ENCODE measurements around the gene GTPBP2. TPM values are rescaled to one million over a fixed set of nuclear protein-coding genes. Genes with fewer than 3 reads are reported as not detected.
A peak's percentile ranks its signal among the peaks of the same experiment; 100 is the strongest.
"Not testable (repeated sequence)": the region's sequence is repeated elsewhere in the genome, so short reads cannot be mapped to it uniquely, and the experiment has no call there.

Gene GTPBP2
- total RNA-seq, 1 experiment from 2014 or later: 57.3 TPM

GRCh38 chr6:43669050-43669921 lies 40.2 kb upstream of the GTPBP2 start:
- no peaks in the 10 kb centered on the region for H3K9me3 ChIP-seq (replicated peaks)
- H3K27ac ChIP-seq: no peak overlapping the region
- no peak overlapping the region for H3K4me3 ChIP-seq
- H3K36me3 ChIP-seq: peaks cover 34% of the 10 kb centered on the region
- H3K27me3 ChIP-seq (replicated peaks): no peaks in the 10 kb centered on the region
- peaks cover 7% of the 10 kb centered on the region for H3K4me1 ChIP-seq (replicated peaks)
- peak; percentile 22 to 56 for DNase-seq (ENCODE audit: low read depth in 1 of 2, low spot score in 2 of 2)

GRCh38 chr6:43668151-43669028 lies 39.3 kb upstream of the GTPBP2 start:
- no peak overlapping the region for H3K27ac ChIP-seq

GRCh38 chr6:43667245-43668150 lies 38.4 kb upstream of the GTPBP2 start:
- H3K27ac ChIP-seq: no peak overlapping the region
- H3K4me3 ChIP-seq: no peak overlapping the region
- no peaks in the 10 kb centered on the region for H3K27me3 ChIP-seq (replicated peaks)
- no peaks in the 10 kb centered on the region for H3K9me3 ChIP-seq (replicated peaks)
- peaks cover 7% of the 10 kb centered on the region for H3K4me1 ChIP-seq (replicated peaks)
- peaks cover 19% of the 10 kb centered on the region for H3K36me3 ChIP-seq
- DNase-seq (ENCODE audit: low read depth in 1 of 2, low spot score in 2 of 2): peak; percentile 74 to 79

More at GRCh38 chr6:43668151-43669028, 39.3 kb upstream of the GTPBP2 start:
- Histone ChIP-seq H3K36me3 (peaks cover 25% of the 10 kb centered on the region), H3K9me3 (replicated peaks) (no peaks in the 10 kb centered on the region), H3K4me1 (replicated peaks) (peaks cover 7% of the 10 kb centered on the region), H3K27me3 (replicated peaks) (no peaks in the 10 kb centered on the region), H3K4me3 (no peak overlapping the region)
- peak; percentile 53 to 61 for DNase-seq (ENCODE audit: low read depth in 1 of 2, low spot score in 2 of 2)

- Histone ChIP-seq H3K4me1 (replicated peaks) (peaks cover 7% of the 10 kb centered on the region), H3K27ac (no peak overlapping the region)
- no peak for DNase-seq (ENCODE audit: low read depth in 1 of 2, low spot score in 2 of 2)
Measured at GRCh38 chr6:43666196-43666920, 37.3 kb upstream of the GTPBP2 start.

GRCh38 chr6:43665376-43665775 lies 36.3 kb upstream of the GTPBP2 start:
- DNase-seq (ENCODE audit: low read depth in 1 of 2, low spot score in 2 of 2): no peak
- Histone ChIP-seq H3K36me3 (no peaks in the 10 kb centered on the region; the same call in 1 of the 2 replicates), H3K9me3 (replicated peaks) (peaks cover 6% of the 10 kb centered on the region), H3K4me3 (no peak overlapping the region), H3K27me3 (replicated peaks) (no peaks in the 10 kb centered on the region), H3K4me1 (replicated peaks) (peaks cover 7% of the 10 kb centered on the region), H3K27ac (no peak overlapping the region)

More at GRCh38 chr6:43666196-43666920, 37.3 kb upstream of the GTPBP2 start:
- Histone ChIP-seq H3K4me3 (no peak overlapping the region), H3K27me3 (replicated peaks) (no peaks in the 10 kb centered on the region), H3K9me3 (replicated peaks) (no peaks in the 10 kb centered on the region), H3K36me3 (peaks cover 8% of the 10 kb centered on the region)

- DNase-seq (ENCODE audit: low read depth in 1 of 2, low spot score in 2 of 2); H3K4me3 ChIP-seq; H3K27ac ChIP-seq; H3K27me3 ChIP-seq (replicated peaks); H3K9me3 ChIP-seq (replicated peaks); H3K4me1 ChIP-seq (replicated peaks); H3K36me3 ChIP-seq: not testable (repeated sequence)
Measured at GRCh38 chr6:43662948-43663347, 33.9 kb upstream of the GTPBP2 start.

- H3K36me3 ChIP-seq: no peaks in the 10 kb centered on the region
- no peaks in the 10 kb centered on the region for H3K27me3 ChIP-seq (replicated peaks)
- H3K4me3 ChIP-seq: no peak overlapping the region
- H3K4me1 ChIP-seq (replicated peaks): no peaks in the 10 kb centered on the region
- H3K9me3 ChIP-seq (replicated peaks): peaks cover 6% of the 10 kb centered on the region
- no peak for DNase-seq (ENCODE audit: low read depth in 1 of 2, low spot score in 2 of 2)
- no peak overlapping the region for H3K27ac ChIP-seq
Measured at GRCh38 chr6:43658161-43658560, 29.1 kb upstream of the GTPBP2 start.

- H3K27me3 ChIP-seq (replicated peaks): no peaks in the 10 kb centered on the region
- H3K36me3 ChIP-seq: no peaks in the 10 kb centered on the region
- DNase-seq (ENCODE audit: low read depth in 1 of 2, low spot score in 2 of 2): no peak
- no peak overlapping the region for H3K27ac ChIP-seq
- H3K4me1 ChIP-seq (replicated peaks): no peaks in the 10 kb centered on the region
- H3K4me3 ChIP-seq: no peak overlapping the region
- peaks cover 6% of the 10 kb centered on the region for H3K9me3 ChIP-seq (replicated peaks)
Measured at GRCh38 chr6:43657221-43657802, 28.2 kb upstream of the GTPBP2 start.

GRCh38 chr6:43652822-43653221 lies 23.8 kb upstream of the GTPBP2 start:
- not testable (repeated sequence) for H3K27ac ChIP-seq; H3K27me3 ChIP-seq (replicated peaks); DNase-seq (ENCODE audit: low read depth in 1 of 2, low spot score in 2 of 2); H3K4me1 ChIP-seq (replicated peaks); H3K4me3 ChIP-seq; H3K9me3 ChIP-seq (replicated peaks); H3K36me3 ChIP-seq

- DNase-seq (ENCODE audit: low read depth in 1 of 2, low spot score in 2 of 2): no peak
- Histone ChIP-seq H3K27ac (no peak overlapping the region), H3K4me3 (no peak overlapping the region), H3K27me3 (replicated peaks) (no peaks in the 10 kb centered on the region), H3K36me3 (no peaks in the 10 kb centered on the region), H3K4me1 (replicated peaks) (no peaks in the 10 kb centered on the region), H3K9me3 (replicated peaks) (no peaks in the 10 kb centered on the region)
Measured at GRCh38 chr6:43648248-43648647, 19.2 kb upstream of the GTPBP2 start.

- no peaks in the 10 kb centered on the region for H3K9me3 ChIP-seq (replicated peaks)
- peaks cover 5% of the 10 kb centered on the region for H3K36me3 ChIP-seq
- H3K27ac ChIP-seq: no peak overlapping the region
- DNase-seq (ENCODE audit: low read depth in 1 of 2, low spot score in 2 of 2): no peak
- no peaks in the 10 kb centered on the region for H3K27me3 ChIP-seq (replicated peaks)
- H3K4me3 ChIP-seq: no peak overlapping the region
- H3K4me1 ChIP-seq (replicated peaks): no peaks in the 10 kb centered on the region
Measured at GRCh38 chr6:43647613-43648012, 18.5 kb upstream of the GTPBP2 start.

- Histone ChIP-seq H3K4me1 (replicated peaks) (no peaks in the 10 kb centered on the region), H3K27me3 (replicated peaks) (no peaks in the 10 kb centered on the region), H3K36me3 (peaks cover 23% of the 10 kb centered on the region), H3K4me3 (no peak overlapping the region), H3K9me3 (replicated peaks) (no peaks in the 10 kb centered on the region), H3K27ac (no peak overlapping the region)
- no peak for DNase-seq (ENCODE audit: low read depth in 1 of 2, low spot score in 2 of 2)
Measured at GRCh38 chr6:43645613-43645964, 16.5 kb upstream of the GTPBP2 start.
